NCI-H2227 (cell line): ENCODE measurements around the gene FPR1.

Source experiments
- DNase-seq: peaks from one replicate; lab custom pipeline; 2025; ENCODE audit not compliant: unreplicated experiment; lab: John Stamatoyannopoulos, UW

The FPR1 gene, protein sequence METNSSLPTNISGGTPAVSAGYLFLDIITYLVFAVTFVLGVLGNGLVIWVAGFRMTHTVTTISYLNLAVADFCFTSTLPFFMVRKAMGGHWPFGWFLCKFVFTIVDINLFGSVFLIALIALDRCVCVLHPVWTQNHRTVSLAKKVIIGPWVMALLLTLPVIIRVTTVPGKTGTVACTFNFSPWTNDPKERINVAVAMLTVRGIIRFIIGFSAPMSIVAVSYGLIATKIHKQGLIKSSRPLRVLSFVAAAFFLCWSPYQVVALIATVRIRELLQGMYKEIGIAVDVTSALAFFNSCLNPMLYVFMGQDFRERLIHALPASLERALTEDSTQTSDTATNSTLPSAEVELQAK

DNA sequence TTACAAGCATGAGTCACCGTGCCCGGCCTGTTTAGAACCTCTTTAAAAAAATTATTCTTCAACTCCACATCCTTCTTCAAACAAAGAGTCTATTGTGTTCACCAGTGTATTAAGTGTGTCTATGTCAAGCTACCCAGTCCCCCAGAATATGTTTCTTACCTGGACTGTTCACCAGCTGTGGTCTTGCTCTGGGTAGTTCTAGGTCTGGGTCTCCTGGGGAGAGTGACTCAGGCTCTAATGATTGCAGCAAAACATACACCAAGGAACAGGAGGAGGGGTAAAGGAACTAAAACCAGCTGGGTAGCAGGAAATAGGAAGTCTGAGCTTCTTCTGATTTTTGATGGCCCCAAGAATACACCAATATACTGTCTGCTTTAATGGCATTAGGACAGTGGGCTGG is at the start of gene FPR1:
FPR1 (minus strand) TSS at position 224 of the 400 bp plus-strand sequence. CDS start 4,884 bp downstream, outside the sequence.
- DNase-seq: no peak

DNA sequence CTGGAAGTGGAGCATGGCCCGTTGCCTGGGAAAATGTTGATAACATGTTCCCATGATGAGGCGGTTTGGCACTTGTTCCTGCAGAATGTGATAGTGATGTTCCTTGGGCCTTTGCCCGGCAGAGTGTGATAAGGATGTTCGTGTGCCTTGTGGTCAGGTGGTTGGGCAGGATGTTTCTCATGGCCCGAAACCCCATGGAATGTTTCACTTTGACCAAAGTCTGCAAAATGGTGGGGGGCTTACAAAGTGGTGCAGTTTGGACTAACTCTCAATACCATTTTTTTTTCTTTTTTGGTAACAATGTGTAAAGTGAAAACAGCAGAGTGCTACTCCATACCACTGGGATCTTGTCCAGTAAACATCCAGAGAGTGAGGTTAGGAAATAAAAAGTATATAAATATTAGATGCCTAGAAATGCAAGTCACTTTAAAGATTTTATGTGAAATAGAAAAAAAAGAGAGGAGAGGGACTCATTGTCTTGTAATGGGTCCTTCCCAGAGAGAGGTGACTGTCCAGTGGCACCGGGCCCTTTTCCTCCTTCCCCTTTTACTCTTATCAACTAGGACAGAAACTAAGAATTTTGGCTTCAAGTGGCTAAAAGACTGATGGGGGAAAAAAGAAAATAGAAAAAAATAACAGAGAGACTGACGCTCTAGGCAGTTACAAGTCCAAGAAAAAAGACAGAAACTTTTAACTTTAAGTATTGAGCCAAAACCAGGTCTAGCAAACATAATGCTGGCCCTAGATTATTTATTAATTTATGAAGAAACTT is 49.0 kb upstream of the FPR1 start:
- DNase-seq: no peak

DNA sequence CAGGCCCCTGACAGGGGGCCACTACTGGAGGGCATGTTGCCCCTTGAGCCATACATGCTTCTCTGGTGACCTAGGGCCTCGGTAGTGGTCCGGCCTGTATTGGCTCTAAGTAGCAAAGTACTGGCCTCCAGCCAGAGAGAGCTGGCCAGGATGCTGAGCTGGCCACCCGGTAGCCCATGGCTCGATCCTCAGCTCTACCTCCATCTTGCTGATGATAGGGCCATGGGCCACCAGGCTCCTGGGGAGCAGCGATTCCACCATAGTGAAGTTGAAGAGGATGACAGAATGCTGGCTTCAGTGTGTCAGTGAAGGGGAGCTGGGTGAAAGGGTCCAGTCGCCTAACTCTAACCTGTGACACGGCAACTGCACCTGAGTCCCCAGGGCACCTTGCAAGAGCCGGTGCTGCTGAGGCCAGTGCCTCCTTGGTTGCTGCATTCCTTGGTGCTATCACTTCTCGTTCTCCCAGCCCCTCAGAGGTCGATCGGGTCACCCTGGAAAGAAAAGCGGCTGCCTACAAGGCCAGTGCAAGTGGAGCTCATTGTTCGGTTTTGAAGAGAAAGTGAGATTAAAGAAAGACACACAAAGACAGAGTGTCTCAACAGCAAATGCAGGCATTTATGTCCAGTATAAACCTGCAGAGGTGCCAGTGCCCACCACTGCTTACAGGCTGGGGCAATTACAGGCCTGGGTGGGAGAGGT is 48.2 kb upstream of the FPR1 start:
- DNase-seq: no peak

DNA sequence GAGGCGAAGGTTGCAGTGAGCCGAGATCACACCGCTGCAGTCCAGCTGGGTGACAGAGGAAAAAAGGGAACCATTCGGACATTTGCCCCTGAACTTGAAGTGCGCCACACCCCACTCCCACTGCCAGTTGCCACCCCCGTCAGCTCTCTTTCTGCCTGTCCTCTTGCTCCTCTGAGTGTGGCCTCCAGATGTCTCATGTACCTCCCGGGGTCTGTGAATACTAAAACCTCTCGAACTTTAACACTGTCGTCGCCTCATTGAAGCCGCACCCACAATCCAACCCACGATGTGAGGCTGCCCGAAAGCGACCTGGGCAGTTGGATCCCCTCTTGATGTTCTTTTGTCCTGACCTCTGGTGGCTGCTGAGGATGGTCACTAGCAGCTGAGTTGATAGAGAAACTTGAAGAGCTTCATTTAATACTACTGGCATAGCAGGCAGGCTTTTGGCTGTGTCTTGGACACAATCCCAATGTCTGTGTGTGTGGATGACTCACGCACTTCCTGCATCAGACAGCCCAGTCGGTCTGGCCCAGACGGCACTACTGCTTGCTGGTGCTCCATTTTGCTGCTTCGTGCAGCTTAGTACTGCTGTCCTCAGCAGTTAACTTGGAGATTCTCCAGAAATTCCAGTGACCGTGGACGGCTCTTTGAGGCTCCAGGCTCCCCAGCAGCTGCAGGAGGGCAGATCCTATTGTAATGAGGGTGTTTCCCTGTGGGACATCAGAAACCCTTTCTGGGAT is 47.5 kb upstream of the FPR1 start:
- DNase-seq: no peak

DNA sequence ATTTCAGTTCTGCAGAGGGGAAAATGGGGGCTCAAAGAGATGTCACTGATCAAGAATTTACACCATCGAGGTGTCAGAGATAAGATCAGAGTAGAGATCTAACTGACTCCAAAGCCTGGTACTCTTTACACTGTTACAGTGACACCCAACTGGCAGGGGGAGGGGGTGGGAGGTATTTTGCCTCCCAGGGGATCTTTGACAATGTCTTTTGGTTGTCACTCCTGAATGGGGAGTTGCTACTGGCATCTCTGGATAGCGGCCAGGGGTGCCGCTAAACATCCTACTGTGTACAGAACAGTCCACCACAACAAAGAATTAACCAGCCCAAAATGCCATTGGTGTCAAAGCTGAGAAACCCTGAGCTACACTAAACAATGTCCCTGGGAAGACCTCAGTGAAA is 46.4 kb upstream of the FPR1 start:
- no peak for DNase-seq

DNA sequence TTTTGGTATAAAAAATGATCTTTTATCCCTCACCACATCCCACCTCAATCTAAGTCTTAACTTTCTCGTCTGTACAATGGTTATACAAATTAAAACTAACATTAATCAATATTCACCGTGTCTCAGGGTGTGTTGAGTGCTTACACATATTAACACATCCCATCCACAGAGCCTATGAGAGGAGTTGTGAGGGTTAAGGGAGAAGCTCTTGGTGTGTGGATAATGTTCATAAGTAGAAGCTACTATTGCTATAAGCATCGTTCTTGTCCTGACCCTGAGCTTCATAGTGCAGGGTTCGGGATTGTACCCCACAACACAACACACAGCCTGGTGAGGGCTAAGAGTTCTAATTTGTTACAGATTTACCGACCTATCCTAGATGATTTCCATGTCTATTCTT is 45.8 kb upstream of the FPR1 start:
- DNase-seq: no peak

DNA sequence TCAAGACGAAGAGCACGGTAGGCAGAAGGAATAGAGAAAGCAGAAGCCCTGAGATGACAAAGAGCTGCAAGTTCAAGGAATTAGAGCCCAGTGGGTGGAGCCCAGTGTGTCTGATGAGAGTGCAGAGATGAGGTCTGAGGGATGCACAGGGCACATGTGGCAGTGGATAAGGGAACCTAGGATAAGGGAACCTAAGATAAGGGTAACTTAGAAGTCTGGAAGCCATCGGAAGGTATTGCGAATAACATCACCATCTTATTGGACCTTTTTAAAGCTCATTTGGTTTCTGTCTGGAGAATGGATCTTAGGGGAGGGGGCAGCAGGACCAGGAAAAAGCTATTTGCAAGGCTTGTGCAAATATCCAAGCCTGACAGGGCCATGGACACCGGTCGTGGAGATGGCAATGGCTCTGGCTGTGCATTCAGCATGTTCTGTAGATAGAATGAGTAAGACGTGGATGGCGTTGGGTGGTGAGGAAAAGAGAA is 44.6 kb upstream of the FPR1 start:
- DNase-seq: no peak

DNA sequence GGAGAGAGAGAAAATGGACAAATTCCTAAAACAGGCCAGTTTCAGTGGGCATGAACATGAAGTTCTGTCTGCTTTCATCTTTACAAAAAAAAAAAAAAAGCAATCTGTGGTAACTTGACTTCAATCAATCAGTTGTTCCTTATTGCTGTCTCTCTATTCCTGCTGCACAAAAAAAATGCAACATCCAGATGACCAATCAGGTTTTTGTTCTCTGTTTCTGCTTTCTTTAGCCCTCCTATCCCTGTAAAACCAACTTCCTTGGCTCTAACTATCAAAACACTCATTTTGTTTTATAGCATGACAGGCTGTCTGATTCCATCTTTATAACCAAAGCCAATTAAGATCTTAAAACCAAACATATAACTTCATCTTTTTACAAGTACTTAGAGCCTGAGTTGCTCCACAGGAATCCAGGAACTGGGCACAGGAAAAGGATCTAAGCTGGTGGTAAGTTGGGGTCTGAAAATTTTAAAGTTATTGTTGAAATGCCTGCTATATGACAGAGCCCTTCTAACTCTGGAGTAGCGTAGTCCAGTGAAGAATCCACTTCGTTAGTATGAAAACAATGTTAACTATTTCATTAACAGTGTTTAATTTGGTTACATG is 43.3 kb upstream of the FPR1 start, which contains the start of gene FPR3:
FPR3 (plus strand) TSS at position 273 of the 606 bp plus-strand sequence. CDS start 28,592 bp downstream, outside the sequence.
- no peak for DNase-seq

DNA sequence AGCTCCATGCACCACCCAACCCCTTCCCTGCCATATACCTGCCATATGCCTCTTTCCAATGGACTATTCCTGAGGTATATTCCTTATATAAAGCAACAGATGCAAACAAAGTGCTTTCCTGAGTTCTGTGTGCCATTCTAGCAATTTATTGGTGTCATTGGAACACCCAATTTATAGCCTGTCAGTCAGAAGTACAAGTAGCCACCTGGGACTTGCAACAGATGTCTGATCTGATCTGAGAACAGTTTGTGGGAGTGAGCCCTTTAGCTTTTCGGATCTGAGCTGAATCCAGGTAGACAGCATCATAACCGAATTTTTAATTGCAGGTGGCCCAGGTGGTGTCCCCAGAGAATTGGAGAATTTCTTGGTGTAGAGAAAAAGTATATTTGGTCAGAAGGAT is 42.3 kb upstream of the FPR1 start:
- no peak for DNase-seq

DNA sequence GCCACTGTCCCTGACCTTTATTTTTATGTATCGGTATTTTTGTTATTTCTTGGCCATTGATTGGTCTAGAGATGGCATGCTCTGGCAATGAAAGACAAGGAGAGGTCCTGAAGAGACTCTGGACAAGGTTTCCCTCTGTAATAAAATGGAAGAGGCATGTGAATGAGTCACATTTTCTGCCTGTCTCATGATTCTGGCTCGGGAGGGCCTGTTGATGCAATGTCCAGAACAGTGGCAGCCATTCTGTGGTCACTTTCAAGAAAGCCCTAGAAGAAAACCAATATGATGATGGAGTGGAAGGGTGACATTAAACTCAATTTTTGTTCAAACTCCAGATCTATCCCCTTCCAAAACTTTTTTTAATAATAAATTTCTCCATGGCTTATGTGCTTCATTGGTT is 41.3 kb upstream of the FPR1 start:
- no peak for DNase-seq

DNA sequence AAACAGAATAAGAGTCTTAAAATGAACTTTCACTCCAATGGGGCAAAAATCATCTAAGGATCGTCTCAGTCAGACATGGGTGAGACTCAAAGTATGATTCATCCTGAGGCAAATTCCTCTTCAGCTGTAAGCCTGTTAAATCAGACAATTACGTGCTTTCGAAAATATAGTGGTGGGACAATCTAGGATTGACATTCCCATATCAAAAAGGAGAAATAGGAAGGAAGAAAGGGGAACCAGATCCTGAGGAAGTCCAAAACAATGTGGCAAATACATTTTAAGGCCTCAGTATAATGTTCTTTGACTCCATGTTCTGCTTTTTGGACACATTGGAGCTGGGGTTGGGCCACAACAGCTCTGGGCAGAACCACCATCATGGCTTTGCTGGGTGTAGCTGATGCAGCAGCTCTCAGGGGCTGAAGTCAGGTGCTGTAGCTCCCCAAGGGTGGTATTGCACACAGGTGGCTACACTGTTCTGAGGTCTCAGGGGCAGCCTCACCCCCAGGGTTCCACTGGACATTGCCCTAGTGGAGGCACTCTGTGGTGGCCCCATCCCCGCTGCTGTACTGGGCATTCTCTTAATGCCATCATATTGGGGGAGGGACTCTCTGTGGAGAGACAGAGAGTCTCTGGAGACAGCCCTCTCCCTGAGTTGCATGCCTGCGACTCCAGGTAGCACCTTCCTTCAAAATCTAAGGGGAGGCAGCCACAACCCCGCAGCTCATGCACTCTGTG is 37.5 kb upstream of the FPR1 start:
- DNase-seq: no peak

DNA sequence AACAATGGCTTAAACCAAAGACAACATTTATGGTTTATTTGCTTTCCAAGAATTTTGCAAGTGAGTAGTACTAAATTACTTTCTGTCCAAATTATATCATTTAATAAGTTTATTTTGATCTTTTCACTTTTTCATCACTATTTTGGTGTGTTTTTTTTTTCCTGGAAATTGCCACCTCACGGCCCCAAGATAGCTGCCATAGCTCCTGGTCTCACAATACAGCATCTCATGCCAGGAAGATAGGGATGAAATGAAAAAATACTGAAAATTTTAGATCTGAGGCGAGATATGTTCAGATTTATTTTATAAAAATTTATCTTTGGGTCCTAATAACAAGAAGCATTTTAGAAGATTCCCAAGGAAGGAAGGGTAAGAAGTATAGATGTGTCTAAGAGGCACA is 36.4 kb upstream of the FPR1 start:
- no peak for DNase-seq

DNA sequence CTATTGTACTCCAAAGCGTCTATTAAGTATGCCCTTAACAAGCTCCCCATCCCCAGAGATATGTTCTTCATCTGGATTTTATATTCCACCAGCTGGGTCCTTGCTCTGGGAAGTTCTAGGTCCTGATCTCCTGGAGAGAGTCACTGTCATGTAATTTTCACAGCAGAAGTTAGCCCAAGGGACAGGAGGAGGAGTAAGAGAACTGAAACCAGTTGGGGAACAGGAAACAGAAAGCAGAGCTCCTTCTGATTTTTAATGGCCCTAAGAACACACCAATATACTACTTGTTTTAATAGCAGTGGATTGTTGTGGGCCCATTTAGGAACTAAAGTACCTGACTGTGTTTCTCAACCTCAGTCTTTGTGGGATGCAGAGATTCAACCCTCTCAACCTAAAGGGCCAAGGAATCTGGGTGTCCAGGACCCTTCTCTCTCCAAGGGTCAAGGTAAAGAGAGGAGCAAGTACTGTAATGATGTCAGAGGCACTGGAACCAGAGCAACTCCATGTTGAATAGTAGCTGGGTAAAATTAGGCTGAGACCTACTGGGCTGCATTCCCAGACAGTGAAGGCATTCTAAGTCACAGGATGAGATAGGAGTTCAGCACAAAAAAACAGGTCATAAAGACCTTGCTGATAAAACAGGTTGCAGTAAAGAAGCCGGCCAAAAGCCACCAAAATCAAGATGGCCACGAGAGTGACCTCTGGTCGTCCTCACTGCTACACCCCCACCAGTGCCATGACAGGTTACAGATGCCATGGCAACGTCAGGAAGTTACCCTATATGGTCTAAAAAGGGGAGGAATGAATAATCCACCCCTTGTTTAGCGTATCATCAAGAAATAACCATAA is 35.2 kb upstream of the FPR1 start:
- DNase-seq: no peak

DNA sequence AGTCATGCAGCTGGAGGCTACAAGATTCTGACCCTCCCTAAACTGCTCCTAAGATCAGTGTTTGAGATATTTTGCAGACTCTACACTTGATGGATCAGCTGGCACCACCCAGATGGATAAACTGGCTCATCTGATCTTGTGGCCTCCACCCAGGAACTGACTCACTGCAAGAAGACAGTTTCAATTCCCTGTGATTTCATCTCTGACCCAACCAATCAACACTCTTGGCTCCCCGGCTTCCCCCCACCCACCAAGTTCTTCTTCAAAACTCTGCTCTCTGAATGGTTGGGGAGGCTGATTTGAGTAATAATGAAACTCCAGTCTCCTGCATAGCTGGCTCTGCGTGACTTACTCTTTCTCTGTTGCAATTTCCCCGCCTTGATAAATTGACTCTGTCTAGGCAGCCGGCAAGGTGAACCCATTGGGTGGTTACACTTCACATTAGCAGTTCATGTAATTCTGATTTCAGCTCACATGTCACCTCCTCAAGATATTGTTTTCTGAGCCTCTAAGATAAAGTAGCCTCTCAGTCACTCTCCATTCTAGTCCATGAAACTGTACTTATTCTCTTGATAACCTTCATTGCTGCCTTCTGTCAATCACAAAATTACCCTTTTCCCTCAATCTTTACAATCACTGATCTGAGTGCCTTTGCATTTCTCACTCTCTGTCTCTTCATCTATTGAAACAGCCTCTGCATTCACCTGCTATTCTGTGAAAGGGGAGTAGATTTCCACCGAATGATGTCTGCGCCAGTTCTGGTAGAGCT is 33.4 kb upstream of the FPR1 start:
- no peak for DNase-seq

DNA sequence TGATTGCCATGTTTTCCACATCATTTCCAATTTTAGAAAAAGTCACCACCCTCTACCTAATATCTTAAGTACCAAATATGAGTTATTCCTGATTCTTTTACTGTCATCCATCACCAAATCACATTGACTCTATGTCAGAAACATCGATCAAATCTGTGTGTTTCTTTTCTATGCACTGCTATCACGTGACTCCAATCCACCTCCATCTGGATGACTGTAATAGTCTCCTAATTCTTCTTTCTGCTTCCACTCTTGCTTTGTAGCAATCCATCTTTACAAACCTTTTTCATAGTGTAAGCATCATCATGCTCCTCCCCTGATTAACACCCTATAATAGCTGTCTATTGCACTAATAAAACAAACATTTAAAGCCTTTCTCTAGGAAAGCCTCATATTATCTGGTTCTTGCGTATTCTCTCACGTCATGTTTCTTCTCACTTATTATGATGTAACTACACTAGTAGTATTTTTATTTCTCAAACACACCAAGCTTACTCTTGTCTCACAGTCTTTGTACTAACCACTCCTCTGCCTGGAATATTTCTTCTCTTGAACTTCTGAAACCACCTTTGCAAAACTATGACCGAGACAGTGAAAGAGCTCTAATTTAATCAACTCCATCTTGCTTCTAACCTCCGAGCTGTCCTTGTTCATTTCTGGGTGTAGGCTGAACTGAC is 32.6 kb upstream of the FPR1 start:
- DNase-seq: no peak

DNA sequence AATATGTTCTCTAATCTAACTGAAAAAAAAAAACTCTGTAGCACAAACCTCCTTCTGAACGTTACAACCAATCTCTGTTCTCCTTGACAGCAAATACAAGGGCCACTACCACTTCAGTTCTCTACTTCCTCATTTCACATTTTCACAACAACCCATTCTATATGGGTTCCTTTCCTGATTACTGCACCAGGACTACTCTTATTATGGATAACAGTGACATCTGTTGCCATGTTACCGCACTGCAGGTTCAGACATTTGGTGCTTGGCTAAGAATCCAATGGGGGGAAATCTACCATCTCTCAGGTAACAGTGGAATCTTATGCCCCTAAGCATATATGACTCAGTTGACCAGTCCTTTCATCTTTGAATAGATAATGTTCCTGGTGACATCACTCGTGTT is 31.7 kb upstream of the FPR1 start:
- DNase-seq: peak; percentile 21

DNA sequence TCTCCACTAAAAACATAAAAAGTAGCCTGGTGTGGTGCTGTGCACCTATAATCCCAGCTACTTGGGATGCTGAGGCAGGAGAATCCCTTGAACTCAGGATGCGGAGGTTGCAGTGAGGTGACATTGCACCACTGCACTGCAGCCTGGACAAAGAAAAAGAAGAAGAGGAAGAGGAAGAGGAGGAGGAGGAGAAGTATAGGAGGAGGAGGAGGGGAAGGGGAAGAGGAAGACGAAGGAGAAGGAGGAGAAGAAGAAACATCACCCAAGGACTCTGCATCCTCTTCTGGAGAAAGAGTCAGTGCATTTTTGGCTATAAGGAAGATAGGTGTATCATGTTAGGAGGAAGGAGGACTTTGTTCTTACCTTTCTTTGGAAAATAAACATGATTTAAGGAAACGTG is 30.3 kb upstream of the FPR1 start:
- no peak for DNase-seq

DNA sequence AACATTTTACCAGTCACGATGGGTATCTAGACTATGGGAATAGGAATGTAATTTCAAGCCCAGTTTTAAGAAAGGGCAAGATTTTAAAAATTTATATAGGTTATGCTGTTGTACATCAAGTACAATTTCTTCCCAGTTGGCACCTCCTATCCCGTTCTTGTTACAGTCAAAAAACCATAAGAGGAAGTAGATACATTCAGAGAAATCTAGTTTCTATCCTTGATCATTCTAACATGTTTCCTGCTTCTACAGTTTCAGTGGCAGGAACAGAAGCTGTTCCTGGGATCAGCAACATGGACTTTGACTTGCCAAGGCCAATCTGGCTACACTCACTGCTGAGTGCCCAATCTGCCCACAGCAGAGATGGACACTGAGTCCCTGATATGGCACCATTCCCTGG is 28.6 kb upstream of the FPR1 start:
- DNase-seq: no peak
